ENCODE results near the gene ZNF276.

DNA sequence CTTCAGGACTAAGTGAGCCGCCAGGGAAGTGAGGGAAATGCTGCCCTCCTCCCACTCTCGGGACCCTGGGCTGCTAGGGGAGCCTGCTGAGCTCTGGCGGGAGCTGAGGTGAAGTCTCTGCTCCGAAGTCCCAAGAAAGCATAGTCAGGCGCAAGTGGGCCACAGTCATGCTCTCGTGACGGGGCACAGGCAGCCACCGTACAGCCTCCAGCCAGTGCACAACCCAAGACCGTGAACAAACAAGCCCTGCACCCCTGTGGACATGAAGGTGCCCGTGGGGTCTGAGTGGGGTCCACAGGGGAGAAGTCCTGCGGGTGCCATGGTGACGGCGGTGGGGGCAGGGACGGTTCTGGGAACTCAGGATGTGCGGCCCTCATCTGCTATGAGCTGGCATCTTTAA, 24.7 kb downstream of the ZNF276 start:
- TF ChIP-seq, protein P1, sequence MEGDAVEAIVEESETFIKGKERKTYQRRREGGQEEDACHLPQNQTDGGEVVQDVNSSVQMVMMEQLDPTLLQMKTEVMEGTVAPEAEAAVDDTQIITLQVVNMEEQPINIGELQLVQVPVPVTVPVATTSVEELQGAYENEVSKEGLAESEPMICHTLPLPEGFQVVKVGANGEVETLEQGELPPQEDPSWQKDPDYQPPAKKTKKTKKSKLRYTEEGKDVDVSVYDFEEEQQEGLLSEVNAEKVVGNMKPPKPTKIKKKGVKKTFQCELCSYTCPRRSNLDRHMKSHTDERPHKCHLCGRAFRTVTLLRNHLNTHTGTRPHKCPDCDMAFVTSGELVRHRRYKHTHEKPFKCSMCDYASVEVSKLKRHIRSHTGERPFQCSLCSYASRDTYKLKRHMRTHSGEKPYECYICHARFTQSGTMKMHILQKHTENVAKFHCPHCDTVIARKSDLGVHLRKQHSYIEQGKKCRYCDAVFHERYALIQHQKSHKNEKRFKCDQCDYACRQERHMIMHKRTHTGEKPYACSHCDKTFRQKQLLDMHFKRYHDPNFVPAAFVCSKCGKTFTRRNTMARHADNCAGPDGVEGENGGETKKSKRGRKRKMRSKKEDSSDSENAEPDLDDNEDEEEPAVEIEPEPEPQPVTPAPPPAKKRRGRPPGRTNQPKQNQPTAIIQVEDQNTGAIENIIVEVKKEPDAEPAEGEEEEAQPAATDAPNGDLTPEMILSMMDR (IDR thresholded peaks at IDR 0.05) = no peak
- TF ChIP-seq POLR2A (IDR thresholded peaks at IDR 0.05) = no peak
